Stimulated activated CD4-positive, alpha-beta T cell treated with anti-CD3 and anti-CD28 coated beads, TNF-alpha, amount 100 ng/mL, for 4 hours (primary cell): ENCODE results near the gene TMED10.
"Not testable (repeated sequence)": the region's sequence is repeated elsewhere in the genome, so short reads cannot be mapped to it uniquely, and the experiment has no call there.

Experiments used
- DNase-seq, 3 experiments: peaks; one replicate each; pipeline ENCODE4 v3.0.0-alpha.2; 2020; ENCODE audit warnings: low read depth in 3 of 3

The TMED10 gene

DNA sequence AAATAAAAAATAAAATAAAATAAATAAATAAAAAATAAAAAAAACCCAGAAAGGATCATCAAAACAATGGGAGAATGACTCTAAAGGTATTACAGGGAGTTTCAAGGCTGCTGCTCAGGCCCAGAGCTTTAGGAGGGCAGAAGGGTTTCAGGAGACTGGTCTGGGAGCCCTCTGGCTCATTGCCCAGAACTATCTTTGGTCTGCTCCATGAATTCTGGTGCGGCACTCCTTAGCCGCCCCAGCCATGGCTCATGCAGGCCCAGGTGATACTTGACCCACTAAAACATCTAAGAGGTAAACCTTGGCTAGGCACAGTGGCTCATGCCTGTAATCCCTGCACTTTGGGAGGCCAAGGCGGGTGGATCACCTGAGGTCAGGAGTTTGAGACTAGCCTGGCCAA is 14.7 kb upstream of the TMED10 start:
- no peak for DNase-seq

DNA sequence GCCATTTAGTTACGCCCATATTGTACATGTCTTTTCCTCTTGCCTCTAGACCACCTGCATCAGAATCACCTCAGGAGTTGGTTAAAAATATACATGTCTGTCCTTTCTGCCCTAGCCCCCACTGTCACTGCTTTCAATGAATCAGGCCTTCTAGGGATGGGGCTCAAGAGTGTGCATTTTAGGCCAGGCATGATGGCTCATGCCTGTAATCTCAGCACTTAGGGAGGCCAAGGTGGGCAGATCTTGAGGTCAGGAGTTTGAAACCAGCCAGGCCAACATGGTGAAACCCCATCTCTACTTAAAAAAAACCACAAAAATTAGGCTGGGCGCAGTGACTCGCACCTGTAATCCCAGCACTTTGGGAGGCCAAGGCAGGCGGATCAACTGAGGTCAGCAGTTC is 13.6 kb upstream of the TMED10 start:
- DNase-seq, result no peak

DNA sequence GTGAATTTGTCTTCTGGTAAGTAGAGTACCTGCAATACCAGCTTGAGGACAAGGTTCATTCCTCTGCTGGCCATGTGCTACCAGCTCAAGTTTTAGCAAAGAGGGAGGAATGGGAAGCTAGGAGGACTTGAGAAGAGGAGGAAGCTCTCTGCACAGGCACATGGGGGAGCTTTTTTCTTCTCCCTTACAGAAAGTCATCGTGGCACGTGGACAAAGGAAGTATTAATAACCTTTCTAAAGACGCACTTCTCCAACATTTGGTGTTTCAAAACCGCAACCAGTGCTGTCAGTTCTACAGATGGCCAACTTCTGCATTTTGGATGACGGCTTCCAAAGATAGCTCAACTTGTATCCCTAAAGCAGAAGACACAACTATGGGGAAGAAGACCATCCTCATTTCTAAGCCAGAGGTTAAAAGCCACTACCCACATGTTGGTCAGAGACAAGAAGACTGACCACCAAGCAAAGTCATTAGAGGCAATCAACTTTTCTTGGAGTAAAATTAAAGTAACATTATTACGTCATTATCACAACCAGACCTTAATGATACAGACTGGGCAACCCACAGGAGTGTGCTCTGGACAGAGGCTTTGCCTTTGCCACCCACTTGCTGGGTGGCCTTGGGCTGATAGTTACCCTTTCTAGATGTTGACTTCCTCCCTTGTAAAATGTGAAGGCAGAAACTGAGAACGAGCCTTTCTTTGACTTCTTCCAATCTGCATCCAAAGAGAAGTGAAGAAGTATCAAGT is 12.3 kb upstream of the TMED10 start:
- no peak for DNase-seq

DNA sequence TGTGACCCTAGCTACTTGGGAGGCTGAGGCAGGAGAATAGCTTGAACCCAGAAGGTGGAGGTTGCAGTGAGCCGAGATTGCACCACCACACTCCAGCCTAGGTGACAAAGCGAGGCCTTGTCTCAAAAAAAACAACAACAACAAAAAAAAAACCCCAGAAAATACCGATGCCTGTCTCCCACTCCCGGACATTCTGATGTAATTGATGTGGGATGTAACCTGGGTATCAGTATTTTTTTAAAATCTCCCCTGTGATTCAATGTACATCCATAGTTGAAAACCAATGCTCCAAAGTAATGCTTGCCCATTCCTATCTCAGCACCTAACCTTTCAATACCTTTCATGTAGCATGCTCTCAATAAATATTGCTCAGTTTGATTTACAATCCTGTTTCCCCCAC is 11.7 kb upstream of the TMED10 start:
- no peak for DNase-seq

DNA sequence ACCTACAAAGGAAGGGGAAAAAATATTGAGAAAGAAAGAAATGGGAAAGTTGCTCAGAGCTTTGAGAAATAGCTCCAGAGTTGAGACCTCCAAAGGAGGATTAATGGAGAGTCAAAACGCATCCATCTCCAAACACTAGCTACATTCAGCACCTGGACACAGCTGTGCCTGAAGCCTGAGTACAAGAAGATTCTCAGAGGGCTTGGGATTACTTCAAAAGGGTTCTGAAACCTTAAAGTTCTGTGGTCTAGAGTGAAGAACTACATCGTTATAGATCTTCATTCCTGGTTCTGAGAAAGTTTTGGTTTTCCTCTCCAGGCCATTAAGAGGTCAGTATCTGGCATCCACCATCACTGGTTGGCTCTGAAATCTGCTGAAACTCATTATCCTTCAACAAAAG is 10.5 kb upstream of the TMED10 start:
- DNase-seq, result no peak

DNA sequence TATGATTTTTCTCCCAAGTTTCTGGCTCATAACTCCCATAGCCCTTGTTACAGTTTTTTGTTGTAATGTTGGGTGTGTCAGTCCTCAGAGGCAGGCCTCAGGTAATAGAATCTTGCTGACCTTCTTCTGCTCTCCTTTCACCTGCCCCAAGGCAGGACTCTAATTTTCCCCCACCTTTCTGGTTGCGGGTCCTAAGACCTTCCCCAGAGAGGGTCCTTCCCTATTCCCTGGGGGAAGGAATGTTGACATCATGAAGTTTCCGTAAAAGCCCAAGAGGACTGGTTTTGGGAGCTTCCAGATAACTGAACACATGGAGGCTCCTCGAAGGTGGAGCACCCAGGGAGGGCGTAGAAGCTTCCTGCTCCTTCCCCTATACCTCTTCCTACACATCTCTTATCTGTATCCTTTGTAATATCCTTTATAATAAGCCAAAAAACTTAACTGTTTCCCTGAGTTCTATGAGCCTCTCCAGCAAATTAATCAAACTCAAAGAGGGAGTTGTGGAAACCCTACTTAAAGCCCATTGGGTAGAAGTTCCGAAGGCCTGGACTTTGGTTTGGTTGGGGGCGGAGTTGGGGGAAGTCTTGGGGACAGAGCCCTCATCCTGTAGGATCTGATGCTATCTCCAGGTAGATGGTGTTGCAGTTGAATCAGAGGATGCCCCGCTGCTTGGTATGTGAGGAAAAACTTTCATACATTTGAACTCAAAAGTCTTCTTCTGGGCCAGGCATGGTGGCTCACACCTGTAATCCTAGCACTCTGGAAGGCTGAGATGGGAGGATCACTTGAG is 9.0 kb upstream of the TMED10 start:
- no peak for DNase-seq

DNA sequence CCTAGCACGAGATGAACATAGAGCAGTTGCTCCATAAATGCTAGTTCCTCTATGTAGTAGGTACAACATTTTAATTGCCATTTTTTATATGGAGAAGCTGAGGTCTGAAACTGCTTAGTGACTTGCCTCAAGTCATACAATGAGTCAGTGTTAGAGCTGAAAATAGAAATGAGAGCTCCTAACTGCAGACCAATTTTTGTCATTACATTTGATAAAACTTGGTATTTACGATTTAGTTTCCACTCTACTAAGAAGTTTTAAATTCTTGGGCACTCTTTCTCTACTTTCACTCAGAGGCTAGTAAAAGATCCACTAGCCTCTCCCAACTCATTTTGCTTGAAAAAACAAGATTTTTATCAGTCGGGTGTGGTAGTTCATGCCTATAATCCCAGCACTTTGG is 8.1 kb upstream of the TMED10 start:
- DNase-seq, result no peak

DNA sequence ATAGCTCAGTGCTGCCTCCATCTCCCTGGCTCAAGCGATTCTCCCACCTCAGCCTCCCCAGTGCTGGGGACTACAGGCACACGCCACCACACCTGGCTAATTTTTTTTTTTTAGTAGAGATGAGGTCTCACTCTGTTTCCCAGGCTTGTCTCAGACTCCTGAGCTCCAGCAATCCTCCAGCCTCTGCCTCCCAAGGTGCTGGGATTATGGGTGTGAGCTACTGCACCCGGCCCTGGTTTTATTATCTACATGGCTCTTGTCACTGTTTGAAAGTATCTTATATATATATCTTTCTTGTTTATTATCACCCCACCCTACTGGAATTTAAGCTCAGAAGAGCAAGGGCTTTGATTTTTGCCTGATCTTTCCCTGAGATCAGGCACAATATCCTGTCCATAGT is 7.6 kb upstream of the TMED10 start:
- DNase-seq, result no peak

DNA sequence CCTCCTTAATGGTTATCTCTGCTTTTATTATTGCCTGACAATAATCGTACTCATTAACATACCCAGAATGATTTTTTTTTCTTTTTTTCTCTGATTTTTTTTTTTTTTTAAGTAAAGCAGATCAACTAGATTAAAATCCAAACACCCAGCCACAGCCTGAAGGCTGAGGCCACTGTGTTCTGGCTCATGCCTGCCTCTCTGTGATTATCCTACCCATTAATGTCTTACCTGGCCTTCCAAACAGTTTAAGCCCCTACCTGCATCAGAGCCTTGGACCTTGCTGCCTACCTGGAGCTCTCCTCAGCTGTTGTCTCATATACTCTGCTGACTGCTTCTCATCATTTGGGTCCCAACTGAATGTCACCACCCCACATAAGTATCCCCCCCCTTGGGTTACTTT is 6.8 kb upstream of the TMED10 start:
- DNase-seq, result no peak

DNA sequence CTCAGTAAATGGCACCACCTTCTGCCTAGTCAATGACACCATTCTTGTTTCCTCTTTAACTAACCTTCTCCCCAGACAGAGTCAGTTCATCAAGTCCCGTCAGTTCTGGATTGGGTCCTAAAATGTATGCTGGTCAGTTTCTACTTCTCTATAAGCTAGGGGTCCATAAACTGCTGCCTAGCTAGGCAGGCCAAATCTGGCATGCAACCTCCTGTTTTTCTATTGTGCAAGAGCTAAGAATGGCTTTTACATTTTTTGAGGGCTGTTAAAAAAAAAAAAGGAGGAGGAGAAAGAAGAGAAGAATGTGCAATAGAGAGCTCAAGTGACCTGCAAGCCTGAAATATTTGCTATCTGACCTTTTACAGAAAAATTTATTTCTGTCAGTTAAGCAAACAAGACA is 6.4 kb upstream of the TMED10 start:
- no peak for DNase-seq

DNA sequence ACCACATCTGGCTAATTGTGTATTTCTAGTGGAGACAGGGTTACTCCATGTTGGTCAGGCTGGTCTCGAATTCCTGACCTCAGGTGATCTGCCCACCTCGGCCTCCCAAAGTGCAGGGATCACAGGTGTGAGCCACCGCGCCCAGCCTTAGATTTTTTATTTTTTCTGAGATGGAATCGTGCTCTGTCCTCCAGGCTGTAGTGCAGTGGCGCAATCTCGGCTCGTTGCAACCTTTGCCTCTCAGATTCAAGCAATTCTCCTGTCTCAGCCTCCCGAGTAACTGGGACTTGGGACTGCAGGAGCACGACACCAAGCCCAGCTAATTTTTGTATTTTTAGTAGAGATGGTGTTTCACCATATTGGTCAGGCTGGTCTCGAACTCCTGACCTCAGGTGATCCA is 5.8 kb upstream of the TMED10 start:
- DNase-seq, result not testable (repeated sequence)

DNA sequence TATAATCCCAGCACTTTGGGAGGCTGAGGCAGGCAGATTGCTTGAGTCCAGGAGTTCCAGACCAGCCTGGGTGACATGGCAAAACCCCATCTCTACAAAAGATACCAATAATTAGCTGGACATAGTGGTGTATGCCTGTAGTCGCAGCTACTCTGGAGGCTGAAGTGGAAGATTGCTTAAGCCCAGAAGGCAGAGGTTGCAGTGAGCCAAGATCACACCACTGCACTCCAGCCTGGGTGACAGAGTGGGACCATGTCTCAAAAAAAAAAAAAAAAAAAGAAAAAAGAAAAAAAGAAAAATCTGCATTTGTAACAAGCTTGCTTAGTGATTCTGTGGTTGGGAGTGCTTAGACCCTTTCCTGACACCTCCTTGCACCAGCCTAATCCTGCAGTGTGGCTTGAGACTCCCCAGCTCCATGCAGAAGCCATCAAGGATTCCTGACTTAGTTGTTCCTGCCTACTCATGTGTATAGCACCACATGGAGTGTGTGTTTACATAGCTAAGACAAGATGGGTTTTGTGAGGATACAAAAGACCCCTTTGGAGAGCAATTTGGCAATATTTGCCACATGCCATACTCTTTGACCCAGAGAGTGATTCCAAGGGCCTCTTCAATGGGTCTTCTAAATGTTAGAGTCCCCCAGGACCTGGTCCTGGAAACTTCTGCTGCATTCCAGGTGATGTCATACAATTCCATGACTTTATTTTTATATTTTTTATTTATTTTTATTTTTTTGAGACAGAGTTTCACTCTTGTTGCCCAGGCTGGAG is 5.1 kb upstream of the TMED10 start:
- no peak for DNase-seq

DNA sequence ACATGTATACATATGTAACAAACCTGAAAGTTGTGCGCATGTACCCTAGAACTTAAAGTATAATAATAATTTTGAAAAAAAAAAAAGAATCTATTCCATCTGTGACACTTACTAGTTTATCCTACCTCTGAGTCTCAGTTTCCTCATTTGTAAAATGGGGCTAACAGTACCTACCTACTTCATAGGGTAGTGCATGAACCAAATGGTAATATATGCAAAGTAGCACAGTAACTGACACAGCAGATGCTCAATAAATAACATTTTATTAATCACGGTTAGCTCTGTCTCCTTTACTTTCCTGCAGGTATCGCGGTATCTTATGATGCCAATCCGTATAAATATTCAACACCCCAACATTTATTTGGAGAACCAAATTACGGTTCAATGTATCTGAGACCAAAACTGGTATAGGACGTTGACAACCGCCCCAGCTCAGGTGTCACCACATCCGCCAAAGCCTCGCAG is 703 bp downstream of the TMED10 start:
- DNase-seq, result no peak

DNA sequence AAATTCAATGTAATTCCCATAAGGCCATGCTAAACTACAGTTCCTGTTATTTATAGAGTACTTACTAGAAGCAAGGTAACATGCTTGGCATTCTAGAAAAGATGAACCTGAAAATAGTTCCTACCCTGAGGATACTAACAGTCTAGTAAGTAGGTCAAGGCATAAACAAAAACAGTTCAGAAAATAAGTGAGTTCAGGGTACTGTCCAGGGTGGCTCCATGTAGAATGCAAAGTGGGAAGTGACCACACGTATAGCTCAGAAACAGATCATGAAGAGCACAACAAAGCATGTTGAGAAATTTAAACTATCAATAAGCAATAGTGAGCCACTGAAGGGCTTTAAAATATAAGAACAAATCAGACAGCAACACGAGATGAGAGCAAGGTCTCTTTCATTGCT is 2.3 kb downstream of the TMED10 start:
- no peak for DNase-seq

DNA sequence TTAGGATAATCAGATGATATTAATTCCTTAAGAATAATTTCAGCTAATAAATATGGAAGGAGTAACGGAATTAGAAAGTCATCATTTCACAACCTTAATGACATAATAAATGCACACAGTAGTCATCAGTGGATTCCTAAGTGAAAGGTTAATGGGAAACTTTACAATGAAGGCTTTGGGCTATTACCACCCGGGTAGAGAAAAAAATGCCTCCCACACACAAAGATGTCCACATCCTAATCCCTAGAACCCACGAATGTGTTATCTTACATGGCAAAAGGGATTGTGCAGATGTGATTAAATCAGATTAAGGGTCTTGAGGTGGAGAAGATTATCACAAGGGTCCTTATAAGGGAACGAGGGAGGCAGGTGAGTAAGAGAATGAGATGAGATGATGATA is 5.6 kb downstream of the TMED10 start:
- no peak for DNase-seq

DNA sequence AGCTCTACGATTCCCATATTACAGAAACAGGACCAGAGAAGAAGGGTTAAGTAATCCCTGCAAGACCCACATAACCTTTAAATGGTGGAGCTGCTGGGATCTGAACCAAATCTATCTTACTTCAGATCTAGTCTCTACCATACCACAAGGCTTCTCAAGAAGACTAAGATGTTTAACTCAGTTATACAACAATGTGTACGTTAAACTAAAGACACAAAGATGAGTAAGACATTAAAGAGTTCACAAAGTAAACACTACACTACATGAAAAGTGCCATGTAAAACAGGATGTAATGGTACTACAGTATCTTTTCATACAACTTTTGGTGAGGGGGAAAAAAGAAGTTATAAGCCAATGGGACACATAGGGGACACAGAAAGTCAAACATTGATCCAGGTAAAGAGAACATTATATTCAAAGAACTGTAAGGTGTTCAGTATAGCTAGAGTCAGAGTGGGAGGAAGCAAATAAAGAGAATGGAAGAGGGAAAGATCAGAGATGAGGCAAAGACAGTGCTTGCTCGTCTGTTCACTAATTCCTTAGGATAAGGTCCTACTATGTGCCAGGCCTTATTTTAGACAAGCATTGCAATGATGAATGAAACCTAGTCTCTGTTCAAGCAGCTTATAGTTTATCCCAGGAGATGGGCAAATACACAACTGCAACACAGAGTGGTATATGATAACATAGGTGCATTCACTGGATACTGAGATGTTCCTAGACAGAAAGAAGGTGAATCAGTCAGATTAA is 7.7 kb downstream of the TMED10 start:
- no peak for DNase-seq

DNA sequence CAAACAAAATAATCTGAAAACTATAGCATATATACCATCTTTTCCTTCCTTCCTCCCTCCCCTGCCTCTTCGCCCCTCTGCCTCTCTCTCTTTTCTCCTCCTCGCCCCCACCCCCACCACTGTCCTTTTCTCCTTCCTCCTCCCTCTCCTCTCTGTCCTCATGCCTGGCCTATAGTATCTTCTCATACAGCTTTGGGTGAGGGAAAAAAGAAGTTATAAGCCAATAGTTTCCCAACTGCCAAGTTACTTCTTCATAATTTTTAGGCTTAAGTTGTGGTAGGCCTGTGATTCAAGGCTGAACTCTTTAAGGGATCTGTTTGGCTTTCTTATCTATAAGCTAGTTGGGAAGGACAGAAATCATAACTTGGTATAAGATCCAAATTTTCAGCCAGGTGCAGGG is 9.1 kb downstream of the TMED10 start:
- DNase-seq, result no peak

DNA sequence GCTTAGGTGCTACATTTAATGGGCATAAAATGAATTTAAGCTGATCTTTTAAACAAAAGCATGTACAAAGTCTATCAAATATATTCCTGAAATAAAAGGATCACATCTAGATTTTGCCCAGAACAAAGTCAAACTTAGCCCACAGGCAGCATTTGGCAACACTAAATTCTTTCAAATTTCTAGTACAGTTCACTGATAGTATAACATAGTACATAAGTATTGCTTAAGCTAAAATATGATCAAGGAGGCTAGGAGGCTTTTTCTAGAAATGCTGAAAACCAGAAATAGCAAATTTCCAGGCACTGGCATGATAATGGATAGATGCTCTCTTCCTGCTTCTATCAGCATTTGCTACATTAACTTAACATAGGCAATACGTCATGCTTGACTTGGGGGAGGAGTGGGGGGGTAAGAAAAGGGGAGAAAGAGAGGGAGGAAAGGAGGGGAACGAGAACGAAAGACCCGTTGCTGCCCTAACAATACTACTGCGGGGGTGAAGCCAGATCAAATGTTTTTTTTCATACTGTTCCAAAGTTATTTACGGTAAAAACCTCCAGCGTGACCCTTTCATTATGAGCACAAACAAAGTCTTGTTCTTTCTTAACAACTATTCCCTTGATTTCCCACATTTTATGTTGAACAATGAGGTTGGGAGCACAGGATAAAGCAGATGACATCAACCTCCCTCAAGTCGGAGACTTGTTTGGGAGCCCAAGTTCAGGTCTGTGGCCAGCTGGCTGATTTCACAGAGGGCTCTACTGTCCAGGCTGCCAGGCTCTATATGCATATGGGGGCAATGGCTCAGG is 10.6 kb downstream of the TMED10 start:
- no peak for DNase-seq

DNA sequence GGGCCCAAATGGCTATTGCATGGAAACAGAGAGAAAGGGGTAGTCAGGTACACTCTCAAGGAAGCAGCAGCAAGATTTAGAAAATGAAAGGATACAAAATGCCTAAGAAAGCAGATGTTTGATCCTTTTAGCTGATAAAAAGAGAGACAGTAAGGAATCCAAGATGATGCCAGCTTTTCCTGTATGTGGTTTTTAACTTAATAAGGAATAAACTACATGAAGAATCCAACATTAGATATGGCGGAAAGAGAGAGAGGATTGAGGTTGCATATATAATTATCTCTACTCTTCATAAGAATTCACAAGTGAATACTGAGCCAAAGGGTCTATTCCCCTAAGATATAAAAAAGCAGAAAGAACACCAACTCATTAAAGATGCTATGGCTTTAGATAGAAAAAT is 11.6 kb downstream of the TMED10 start:
- no peak for DNase-seq

DNA sequence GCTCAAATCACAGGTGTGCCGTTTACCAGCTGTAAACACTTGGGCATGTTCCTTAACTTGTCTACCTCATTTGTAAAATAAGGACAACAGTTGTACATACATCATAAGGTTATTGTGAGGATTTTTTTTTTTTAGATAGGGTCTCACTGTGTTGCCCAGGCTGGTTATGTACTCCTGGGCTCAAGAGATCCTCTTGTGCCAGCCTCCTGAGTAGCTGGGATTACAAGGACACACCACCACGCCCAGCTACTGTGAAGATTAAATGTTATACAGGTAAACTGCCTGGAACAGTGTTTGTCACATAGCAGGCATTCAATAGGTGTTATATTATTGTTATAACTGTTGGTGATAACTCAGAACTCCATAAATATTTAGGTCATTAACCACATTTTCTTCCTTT is 12.7 kb downstream of the TMED10 start:
- DNase-seq, result no peak

DNA sequence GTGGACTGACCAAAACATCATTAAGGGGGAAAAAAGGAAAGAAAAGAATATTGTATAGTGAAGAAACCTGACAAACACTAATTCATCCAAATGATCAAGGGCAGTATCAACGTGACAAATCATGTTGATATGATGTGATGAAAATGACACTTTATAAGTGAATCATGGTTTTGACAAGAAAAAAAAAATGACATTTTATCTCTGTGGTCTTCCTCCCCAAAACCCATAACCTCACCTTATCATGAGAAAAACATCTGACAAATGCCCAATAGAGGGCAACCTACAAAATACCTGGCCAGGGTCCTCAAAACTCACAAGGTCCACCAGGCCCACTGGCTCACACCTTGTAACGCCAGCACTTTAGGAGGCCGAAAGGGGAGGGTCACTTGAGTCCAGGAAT is 13.8 kb downstream of the TMED10 start:
- no peak for DNase-seq
